ENCODE results near the gene ACSL1. TPM values are rescaled to one million over a fixed set of nuclear protein-coding genes. Genes with fewer than 3 reads are reported as not detected.

ACSL1 gene
- total and polyA plus RNA-seq, 2 experiments from 2014 or later = 121 to 168 TPM

- Histone ChIP-seq H4K20me1 (ENCODE audit: insufficient read depth, poor library complexity, severe bottlenecking) (peaks cover 21% of the 10 kb centered on the region), H3K27me3 (no peaks in the 10 kb centered on the region), H2AFZ (no peak overlapping the region), H3K27ac (no peak overlapping the region), H3K4me2 (no peak overlapping the region), H3K4me3 (no peak overlapping the region), H3K9me2 (replicated peaks; ENCODE audit: insufficient read depth) (no peaks in the 10 kb centered on the region), H3K9me3 (ENCODE audit: low read depth) (no peaks in the 10 kb centered on the region), H3K4me1 (ENCODE audit: insufficient read depth) (peaks cover 7% of the 10 kb centered on the region), H3K36me3 (replicated peaks; ENCODE audit: insufficient read depth, low read depth) (no peaks in the 10 kb centered on the region), H3K79me2 (peaks cover 85% of the 10 kb centered on the region)
- WGBS (ENCODE audit: low lambda C conversion rate, missing lambda C conversion rate) = 95% methylated on average over 2 of the region's 2 CpGs
- no peak for DNase-seq (ENCODE audit: low spot score)
- no peak for TF ChIP-seq EZH2 (IDR thresholded peaks at IDR 0.05; ENCODE audit: borderline replicate concordance)
- no peak for TF ChIP-seq EZH2phosphoT487 (IDR thresholded peaks at IDR 0.05; ENCODE audit: low read depth, severe bottlenecking, unreplicated experiment)
- TF ChIP-seq, protein P1, sequence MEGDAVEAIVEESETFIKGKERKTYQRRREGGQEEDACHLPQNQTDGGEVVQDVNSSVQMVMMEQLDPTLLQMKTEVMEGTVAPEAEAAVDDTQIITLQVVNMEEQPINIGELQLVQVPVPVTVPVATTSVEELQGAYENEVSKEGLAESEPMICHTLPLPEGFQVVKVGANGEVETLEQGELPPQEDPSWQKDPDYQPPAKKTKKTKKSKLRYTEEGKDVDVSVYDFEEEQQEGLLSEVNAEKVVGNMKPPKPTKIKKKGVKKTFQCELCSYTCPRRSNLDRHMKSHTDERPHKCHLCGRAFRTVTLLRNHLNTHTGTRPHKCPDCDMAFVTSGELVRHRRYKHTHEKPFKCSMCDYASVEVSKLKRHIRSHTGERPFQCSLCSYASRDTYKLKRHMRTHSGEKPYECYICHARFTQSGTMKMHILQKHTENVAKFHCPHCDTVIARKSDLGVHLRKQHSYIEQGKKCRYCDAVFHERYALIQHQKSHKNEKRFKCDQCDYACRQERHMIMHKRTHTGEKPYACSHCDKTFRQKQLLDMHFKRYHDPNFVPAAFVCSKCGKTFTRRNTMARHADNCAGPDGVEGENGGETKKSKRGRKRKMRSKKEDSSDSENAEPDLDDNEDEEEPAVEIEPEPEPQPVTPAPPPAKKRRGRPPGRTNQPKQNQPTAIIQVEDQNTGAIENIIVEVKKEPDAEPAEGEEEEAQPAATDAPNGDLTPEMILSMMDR (IDR thresholded peaks at IDR 0.05; ENCODE audit: poor library complexity) = no peak
Measured at GRCh38 chr4:184821242-184821641, 4.5 kb downstream of the ACSL1 start.

- peaks cover 19% of the 10 kb centered on the region for H4K20me1 ChIP-seq (ENCODE audit: insufficient read depth, poor library complexity, severe bottlenecking)
- TF ChIP-seq, protein P1 (IDR thresholded peaks at IDR 0.05; ENCODE audit: poor library complexity) = no peak
- TF ChIP-seq EZH2phosphoT487 (IDR thresholded peaks at IDR 0.05; ENCODE audit: low read depth, severe bottlenecking, unreplicated experiment) = no peak
- no peak for TF ChIP-seq EZH2 (IDR thresholded peaks at IDR 0.05; ENCODE audit: borderline replicate concordance)
- peaks cover 86% of the 10 kb centered on the region for H3K79me2 ChIP-seq
Measured at GRCh38 chr4:184819786-184820185, 6.0 kb downstream of the ACSL1 start.

GRCh38 chr4:184818216-184818564 is 7.6 kb downstream of the ACSL1 start:
- no peak overlapping the region for H3K4me3 ChIP-seq
- no peak for DNase-seq (ENCODE audit: low spot score)
- no peak overlapping the region for H3K4me2 ChIP-seq
- peaks cover 71% of the 10 kb centered on the region for H3K79me2 ChIP-seq
- TF ChIP-seq EZH2 (IDR thresholded peaks at IDR 0.05; ENCODE audit: borderline replicate concordance) = no peak
- no peak for TF ChIP-seq EZH2phosphoT487 (IDR thresholded peaks at IDR 0.05; ENCODE audit: low read depth, severe bottlenecking, unreplicated experiment)
- TF ChIP-seq, protein P1 (IDR thresholded peaks at IDR 0.05; ENCODE audit: poor library complexity) = no peak
- no peaks in the 10 kb centered on the region for H3K9me3 ChIP-seq (ENCODE audit: low read depth)
- H3K4me1 ChIP-seq (ENCODE audit: insufficient read depth) = peaks cover 20% of the 10 kb centered on the region
- H3K36me3 ChIP-seq (replicated peaks; ENCODE audit: insufficient read depth, low read depth) = no peaks in the 10 kb centered on the region
- peaks cover 9% of the 10 kb centered on the region for H4K20me1 ChIP-seq (ENCODE audit: insufficient read depth, poor library complexity, severe bottlenecking)
- H3K27ac ChIP-seq = no peak overlapping the region
- no peak overlapping the region for H2AFZ ChIP-seq
- WGBS (ENCODE audit: low lambda C conversion rate, missing lambda C conversion rate) = 90% methylated on average over 4 of the region's 4 CpGs
- H3K27me3 ChIP-seq = no peaks in the 10 kb centered on the region
- H3K9me2 ChIP-seq (replicated peaks; ENCODE audit: insufficient read depth) = no peaks in the 10 kb centered on the region

More at GRCh38 chr4:184819786-184820185, 6.0 kb downstream of the ACSL1 start:
- Histone ChIP-seq H3K27me3 (no peaks in the 10 kb centered on the region), H3K4me3 (no peak overlapping the region), H3K27ac (no peak overlapping the region), H3K9me2 (replicated peaks; ENCODE audit: insufficient read depth) (no peaks in the 10 kb centered on the region), H3K4me1 (ENCODE audit: insufficient read depth) (peaks cover 16% of the 10 kb centered on the region), H3K9me3 (ENCODE audit: low read depth) (no peaks in the 10 kb centered on the region), H3K36me3 (replicated peaks; ENCODE audit: insufficient read depth, low read depth) (no peaks in the 10 kb centered on the region), H3K4me2 (no peak overlapping the region), H2AFZ (no peak overlapping the region)
- no peak for DNase-seq (ENCODE audit: low spot score)
- WGBS (ENCODE audit: low lambda C conversion rate, missing lambda C conversion rate) = 68% methylated on average over 6 of the region's 6 CpGs

All from hepatocyte (in vitro differentiated cells).